HG03432 (cell line): ENCODE measurements around the gene LIN54.
"Not testable (repeated sequence)": the region's sequence is repeated elsewhere in the genome, so short reads cannot be mapped to it uniquely, and the experiment has no call there.

Experiments used
- ATAC-seq: cut with Tn5 transposase; IDR thresholded peaks from one replicate; pipeline ENCODE4 v1.9.1; 2021; ENCODE audit warnings: mild to moderate bottlenecking, moderate library complexity; ENCODE audit not compliant: unreplicated experiment

Gene LIN54

GRCh38 chr4:82951196-82951595 is 59.4 kb downstream of the LIN54 start:
- ATAC-seq = no peak

GRCh38 chr4:82948647-82949204 is 61.9 kb downstream of the LIN54 start:
- no peak for ATAC-seq

GRCh38 chr4:82947498-82947897 is 63.1 kb downstream of the LIN54 start:
- ATAC-seq = peak; percentile 59

- no peak for ATAC-seq
Measured at GRCh38 chr4:82939414-82939813, 71.2 kb downstream of the LIN54 start.

GRCh38 chr4:82934441-82934840 is 76.2 kb downstream of the LIN54 start:
- no peak for ATAC-seq

GRCh38 chr4:82930848-82931755 is 79.5 kb downstream of the LIN54 start:
- no peak for ATAC-seq

GRCh38 chr4:82921795-82922194 is 88.8 kb downstream of the LIN54 start:
- ATAC-seq = no peak

GRCh38 chr4:82919386-82919785 is 91.2 kb downstream of the LIN54 start:
- ATAC-seq = no peak

- ATAC-seq = no peak
Measured at GRCh38 chr4:82918091-82918490, 92.5 kb downstream of the LIN54 start.

- not testable (repeated sequence) for ATAC-seq
Measured at GRCh38 chr4:82913968-82914367, 96.7 kb downstream of the LIN54 start.

GRCh38 chr4:82913305-82913704 is 97.3 kb downstream of the LIN54 start:
- no peak for ATAC-seq

GRCh38 chr4:82909326-82909725 is 101.3 kb downstream of the LIN54 start:
- no peak for ATAC-seq

GRCh38 chr4:82906469-82906868 is 104.2 kb downstream of the LIN54 start:
- peak; percentile 42 for ATAC-seq

GRCh38 chr4:82905205-82905604 is 105.4 kb downstream of the LIN54 start:
- peak; percentile 61 for ATAC-seq

- no peak for ATAC-seq
Measured at GRCh38 chr4:82903737-82904136, 106.9 kb downstream of the LIN54 start.

- ATAC-seq = no peak
Measured at GRCh38 chr4:82901183-82901718, 109.4 kb downstream of the LIN54 start.

GRCh38 chr4:82900411-82901182 is 110.0 kb downstream of the LIN54 start, which contains the start of gene THAP9:
Gene THAP9 (plus strand): TSS chr4:82900735. CDS start chr4:82900803, 68 bp downstream.
- peak; percentile 88 for ATAC-seq

GRCh38 chr4:82900066-82900410 is 110.6 kb downstream of the LIN54 start:
- peak; percentile 12 for ATAC-seq

- ATAC-seq = no peak
Measured at GRCh38 chr4:82899374-82900065, 111.1 kb downstream of the LIN54 start.

GRCh38 chr4:82898322-82899243 is 112.0 kb downstream of the LIN54 start:
- no peak for ATAC-seq
